GM12801 (cell line): Measurements from ENCODE around the gene MINDY4B.

Experiments
- CTCF ChIP-seq: IDR thresholded peaks from one replicate; pipeline ENCODE4 v1.5.1; 2011; ENCODE audit warnings: control low read depth; ENCODE audit not compliant: insufficient read length; ENCODE audit errors: extremely low read depth

The MINDY4B gene

GRCh38 chr3:150913133-150913922 lies 8.1 kb upstream of the MINDY4B start:
- no peak for TF ChIP-seq CTCF

GRCh38 chr3:150912501-150912900 lies 7.3 kb upstream of the MINDY4B start:
- no peak for TF ChIP-seq CTCF

GRCh38 chr3:150911771-150912170 lies 6.5 kb upstream of the MINDY4B start:
- no peak for TF ChIP-seq CTCF

- TF ChIP-seq CTCF, result no peak
Measured at GRCh38 chr3:150906461-150906860, 1.2 kb upstream of the MINDY4B start.

GRCh38 chr3:150905746-150906145 lies 507 bp upstream of the MINDY4B start:
- TF ChIP-seq CTCF, result no peak

GRCh38 chr3:150902988-150903387 lies 2.3 kb downstream of the MINDY4B start:
- TF ChIP-seq CTCF, result no peak

- no peak for TF ChIP-seq CTCF
Measured at GRCh38 chr3:150901793-150902192, 3.4 kb downstream of the MINDY4B start.
